Activated CD8-positive, alpha-beta memory T cell treated with anti-CD3 and anti-CD28 coated beads, Interleukin-2, amount 50 U/mL, for 1 hour (primary cell): ENCODE results near the gene MEF2C.

ENCODE experiments used
- DNase-seq: peaks from one replicate; pipeline ENCODE4 v3.0.0-alpha.2; 2020; ENCODE audit errors: extremely low read depth

Gene MEF2C

GRCh38 chr5:88888848-88889188, 5.8 kb upstream of the MEF2C start:
- DNase-seq, result no peak

GRCh38 chr5:88888291-88888690, 5.3 kb upstream of the MEF2C start:
- no peak for DNase-seq

GRCh38 chr5:88887342-88887741, 4.4 kb upstream of the MEF2C start:
- DNase-seq, result no peak

- no peak for DNase-seq
Observed at GRCh38 chr5:88886746-88887341, 3.9 kb upstream of the MEF2C start.

- no peak for DNase-seq
Observed at GRCh38 chr5:88886252-88886651, 3.3 kb upstream of the MEF2C start.

GRCh38 chr5:88885002-88885401, 2.0 kb upstream of the MEF2C start:
- DNase-seq, result no peak

- no peak for DNase-seq
Observed at GRCh38 chr5:88884608-88884877, 1.6 kb upstream of the MEF2C start.

- DNase-seq, result no peak
Observed at GRCh38 chr5:88883836-88884607, 1.0 kb upstream of the MEF2C start.

GRCh38 chr5:88882276-88883038, 527 bp downstream of the MEF2C start:
- no peak for DNase-seq

GRCh38 chr5:88881571-88881971, 1.4 kb downstream of the MEF2C start:
- no peak for DNase-seq

- DNase-seq, result no peak
Observed at GRCh38 chr5:88880201-88880600, 2.8 kb downstream of the MEF2C start.

- DNase-seq, result no peak
Observed at GRCh38 chr5:88879724-88880123, 3.3 kb downstream of the MEF2C start.

GRCh38 chr5:88878976-88879375, 4.0 kb downstream of the MEF2C start:
- DNase-seq, result no peak

- no peak for DNase-seq
Observed at GRCh38 chr5:88877826-88878225, 5.2 kb downstream of the MEF2C start.

- no peak for DNase-seq
Observed at GRCh38 chr5:88876714-88877113, 6.3 kb downstream of the MEF2C start.

- no peak for DNase-seq
Observed at GRCh38 chr5:88875341-88876234, 7.4 kb downstream of the MEF2C start.

- no peak for DNase-seq
Observed at GRCh38 chr5:88873447-88873846, 9.5 kb downstream of the MEF2C start.

GRCh38 chr5:88872971-88873370, 10.0 kb downstream of the MEF2C start:
- no peak for DNase-seq

- no peak for DNase-seq
Observed at GRCh38 chr5:88870285-88870684, 12.7 kb downstream of the MEF2C start.

- no peak for DNase-seq
Observed at GRCh38 chr5:88868468-88869068, 14.4 kb downstream of the MEF2C start.

- no peak for DNase-seq
Observed at GRCh38 chr5:88867638-88868037, 15.3 kb downstream of the MEF2C start.

GRCh38 chr5:88863523-88863922, 19.5 kb downstream of the MEF2C start:
- DNase-seq, result no peak
